Astrocyte (in vitro differentiated cells and primary cell): ENCODE results near the gene SLC6A1. TPM values are rescaled to one million over a fixed set of nuclear protein-coding genes. Genes with fewer than 3 reads are reported as not detected.

Source experiments
- DNase-seq: peaks from one replicate; pipeline ENCODE4 v3.0.0-alpha.2; 2010; ENCODE audit warnings: low read depth
- FAIRE-seq: peaks from 2 replicates; lab custom pipeline; 2011; peaks lifted over from hg19 to GRCh38; lab: Jason Lieb, UNC
- H2AFZ ChIP-seq: 2 replicates; pipeline ENCODE4 v1.6.0; 2012; ENCODE audit warnings: low read depth, low read length, inconsistent platforms
- H3K27ac ChIP-seq: 2 replicates; pipeline ENCODE4 v1.5.1; 2011; ENCODE audit warnings: low read depth, low read length, inconsistent platforms
- H3K27me3 ChIP-seq: 2 replicates; pipeline ENCODE4 v1.6.0; 2011; ENCODE audit warnings: low read length, inconsistent platforms; ENCODE audit not compliant: insufficient read depth
- H3K36me3 ChIP-seq: 2 replicates; pipeline ENCODE4 v1.5.1; 2011; ENCODE audit warnings: low read length, inconsistent platforms; ENCODE audit not compliant: insufficient read depth
- H3K4me1 ChIP-seq: 2 replicates; pipeline ENCODE4 v1.5.1; 2011; ENCODE audit warnings: low read length, inconsistent platforms; ENCODE audit not compliant: insufficient read depth
- H3K4me2 ChIP-seq: 2 replicates; pipeline ENCODE4 v1.6.0; 2012; ENCODE audit warnings: low read length, inconsistent platforms
- H3K4me3 ChIP-seq: 2 replicates; pipeline ENCODE4 v1.5.1; 2011; ENCODE audit warnings: low read depth, mild to moderate bottlenecking, low read length, inconsistent platforms; ENCODE audit not compliant: insufficient read depth
- H3K79me2 ChIP-seq: 2 replicates; pipeline ENCODE4 v1.6.0; 2012; ENCODE audit warnings: mild to moderate bottlenecking, low read length, inconsistent platforms; ENCODE audit not compliant: insufficient read depth
- H3K9ac ChIP-seq: 2 replicates; pipeline ENCODE4 v1.6.0; 2012; ENCODE audit warnings: mild to moderate bottlenecking, low read length, inconsistent platforms
- H3K9me3 ChIP-seq: 2 replicates; pipeline ENCODE4 v1.5.1; 2012; ENCODE audit warnings: low read depth, mild to moderate bottlenecking, low read length, inconsistent platforms; ENCODE audit not compliant: insufficient read depth
- H4K20me1 ChIP-seq: 2 replicates; pipeline ENCODE4 v1.6.0; 2012; ENCODE audit warnings: low read length, inconsistent platforms; ENCODE audit not compliant: insufficient read depth
- H3K27ac Mint-ChIP-seq: one replicate; pipeline ENCODE4 v1.8.0; 2021; ENCODE audit warnings: mild to moderate bottlenecking, mixed read lengths; ENCODE audit not compliant: unreplicated experiment
- H3K27me3 Mint-ChIP-seq: one replicate; pipeline ENCODE4 v1.8.0; 2021; ENCODE audit warnings: low read depth, mixed read lengths; ENCODE audit not compliant: unreplicated experiment
- H3K36me3 Mint-ChIP-seq: one replicate; pipeline ENCODE4 v1.8.0; 2021; ENCODE audit warnings: low read depth, mixed read lengths; ENCODE audit not compliant: unreplicated experiment
- H3K4me1 Mint-ChIP-seq: one replicate; pipeline ENCODE4 v1.8.0; 2021; ENCODE audit warnings: low read depth, mixed read lengths; ENCODE audit not compliant: unreplicated experiment
- H3K4me3 Mint-ChIP-seq: one replicate; pipeline ENCODE4 v1.8.0; 2021; ENCODE audit warnings: mild to moderate bottlenecking, moderate library complexity, mixed read lengths; ENCODE audit not compliant: unreplicated experiment
- H3K9me3 Mint-ChIP-seq: one replicate; pipeline ENCODE4 v1.8.0; 2021; ENCODE audit warnings: mild to moderate bottlenecking, mixed read lengths; ENCODE audit not compliant: unreplicated experiment
- CTCF ChIP-seq: IDR thresholded peaks from 2 replicates; pipeline ENCODE4 v1.5.1; 2011; ENCODE audit warnings: low read depth, mild to moderate bottlenecking, inconsistent platforms, low read length, moderate library complexity; ENCODE audit not compliant: insufficient read depth
- EZH2 ChIP-seq: IDR thresholded peaks from 2 replicates; pipeline ENCODE4 v1.6.1; 2012; ENCODE audit warnings: mild to moderate bottlenecking, low read length, inconsistent platforms; ENCODE audit not compliant: insufficient read depth
- total RNA-seq: library from RNA; stranded (reverse); gene quantifications from 2 replicates; pipeline ENCODE4 v1.2.1, GENCODE V29; 2021

The SLC6A1 gene
- total RNA-seq, 1 donor from 2014 or later = 0.30 TPM

- Mint-ChIP-seq H3K9me3 (peaks cover 9% of the 10 kb centered on the region), H3K4me1 (no peaks in the 10 kb centered on the region), H3K27me3 (peaks cover 74% of the 10 kb centered on the region), H3K27ac (no peak overlapping the region), H3K4me3 (no peak overlapping the region), H3K36me3 (no peaks in the 10 kb centered on the region)
- Histone ChIP-seq H3K4me1 (no peaks in the 10 kb centered on the region), H3K4me2 (no peak overlapping the region), H3K27ac (no peak overlapping the region), H3K4me3 (no peak overlapping the region), H2AFZ (no peak overlapping the region), H3K9me3 (no peaks in the 10 kb centered on the region), H3K27me3 (peaks cover 34% of the 10 kb centered on the region), H4K20me1 (no peaks in the 10 kb centered on the region), H3K79me2 (no peaks in the 10 kb centered on the region), H3K9ac (no peak overlapping the region), H3K36me3 (no peaks in the 10 kb centered on the region)
- TF ChIP-seq EZH2 (no peak), CTCF (no peak)
- FAIRE-seq (no peak), DNase-seq (no peak)
Measured at GRCh38 chr3:11022115-11022514, 29.6 kb downstream of the SLC6A1 start.

GRCh38 chr3:11024181-11024580 lies 31.6 kb downstream of the SLC6A1 start:
- no peak overlapping the region for H2AFZ ChIP-seq
- H3K36me3 ChIP-seq = no peaks in the 10 kb centered on the region
- Mint-ChIP-seq H3K4me3 (no peak overlapping the region), H3K4me1 (no peaks in the 10 kb centered on the region), H3K9me3 (peaks cover 19% of the 10 kb centered on the region), H3K27ac (no peak overlapping the region), H3K36me3 (no peaks in the 10 kb centered on the region), H3K27me3 (peaks cover 79% of the 10 kb centered on the region)
- peaks cover 34% of the 10 kb centered on the region for H3K27me3 ChIP-seq
- no peaks in the 10 kb centered on the region for H4K20me1 ChIP-seq
- no peak for FAIRE-seq
- H3K27ac ChIP-seq = no peak overlapping the region
- no peak overlapping the region for H3K4me2 ChIP-seq
- TF ChIP-seq EZH2 = no peak
- TF ChIP-seq CTCF = no peak
- no peaks in the 10 kb centered on the region for H3K79me2 ChIP-seq
- no peak for DNase-seq
- H3K9me3 ChIP-seq = no peaks in the 10 kb centered on the region
- H3K4me3 ChIP-seq = no peak overlapping the region
- H3K9ac ChIP-seq = no peak overlapping the region
- H3K4me1 ChIP-seq = no peaks in the 10 kb centered on the region

GRCh38 chr3:11029948-11030347 lies 37.4 kb downstream of the SLC6A1 start:
- Mint-ChIP-seq H3K27me3 (peaks cover 45% of the 10 kb centered on the region), H3K27ac (no peak overlapping the region), H3K4me3 (no peak overlapping the region), H3K4me1 (no peaks in the 10 kb centered on the region), H3K36me3 (peaks cover 3% of the 10 kb centered on the region), H3K9me3 (peaks cover 20% of the 10 kb centered on the region)
- no peak overlapping the region for H2AFZ ChIP-seq
- FAIRE-seq (no peak), DNase-seq (no peak)
- H4K20me1 ChIP-seq = no peaks in the 10 kb centered on the region
- H3K4me2 ChIP-seq = no peak overlapping the region
- H3K27me3 ChIP-seq = peaks cover 8% of the 10 kb centered on the region
- TF ChIP-seq EZH2 (no peak), CTCF (no peak)
- no peaks in the 10 kb centered on the region for H3K36me3 ChIP-seq
- no peak overlapping the region for H3K4me3 ChIP-seq
- no peaks in the 10 kb centered on the region for H3K79me2 ChIP-seq
- no peak overlapping the region for H3K27ac ChIP-seq
- H3K4me1 ChIP-seq = no peaks in the 10 kb centered on the region
- H3K9me3 ChIP-seq = no peaks in the 10 kb centered on the region
- H3K9ac ChIP-seq = no peak overlapping the region
